Measurements from ENCODE around the gene ADAM23. TPM values are rescaled to one million over a fixed set of nuclear protein-coding genes. Genes with fewer than 3 reads are reported as not detected.

Gene ADAM23
- total and polyA plus RNA-seq, 2 of the 13 experiments (the other 11 are each of a cell fraction or from before 2014, with no cell fraction given) = 0.04 TPM; not detected in 1

GRCh38 chr2:206657087-206657486 is 213.8 kb downstream of the ADAM23 start:
- ChIA-PET POLR2A (no interaction called here), CTCF (ENCODE audit: low intra/inter-chr PET ratio, low total read pairs) (no interaction called here)
- Histone ChIP-seq H3K9ac (ENCODE audit: insufficient read depth, low read depth, low read length) (no peak overlapping the region), H3K4me1 (ENCODE audit: insufficient read depth, low read length) (no peaks in the 10 kb centered on the region), H2AFZ (ENCODE audit: low read length) (no peak overlapping the region), H3K9me3 (ENCODE audit: low read length) (no peaks in the 10 kb centered on the region), H3K79me2 (ENCODE audit: insufficient read depth, low read length) (no peaks in the 10 kb centered on the region), H3K36me3 (replicated peaks in 1 of 2; ENCODE audit: control insufficient read depth in 1 of 2, insufficient read depth in 2 of 2, low read length in 2 of 2) (no peaks in the 10 kb centered on the region), H3K4me3 (replicated peaks in 1 of 3; ENCODE audit: insufficient read depth in 1 of 3, low read depth in 2 of 3, low read length in 3 of 3) (no peak overlapping the region), H3K27ac (ENCODE audit: extremely low read length, insufficient read depth, low read length) (no peak overlapping the region), H3K27me3 (ENCODE audit: control insufficient read depth in 1 of 2, insufficient read depth in 2 of 2, low read length in 2 of 2) (no peaks in the 10 kb centered on the region), H4K20me1 (ENCODE audit: insufficient read depth, low read length) (no peaks in the 10 kb centered on the region), H3K4me2 (ENCODE audit: low read depth, low read length) (no peak overlapping the region)
- ATAC-seq = no peak
- no peak for FAIRE-seq
- BruUV-seq (replicated peaks) = no TSS peak
- intact Hi-C loops (cut with micrococcal nuclease; ENCODE audit: unreplicated experiment) = no loop called here
- TF ChIP-seq, protein P1, sequence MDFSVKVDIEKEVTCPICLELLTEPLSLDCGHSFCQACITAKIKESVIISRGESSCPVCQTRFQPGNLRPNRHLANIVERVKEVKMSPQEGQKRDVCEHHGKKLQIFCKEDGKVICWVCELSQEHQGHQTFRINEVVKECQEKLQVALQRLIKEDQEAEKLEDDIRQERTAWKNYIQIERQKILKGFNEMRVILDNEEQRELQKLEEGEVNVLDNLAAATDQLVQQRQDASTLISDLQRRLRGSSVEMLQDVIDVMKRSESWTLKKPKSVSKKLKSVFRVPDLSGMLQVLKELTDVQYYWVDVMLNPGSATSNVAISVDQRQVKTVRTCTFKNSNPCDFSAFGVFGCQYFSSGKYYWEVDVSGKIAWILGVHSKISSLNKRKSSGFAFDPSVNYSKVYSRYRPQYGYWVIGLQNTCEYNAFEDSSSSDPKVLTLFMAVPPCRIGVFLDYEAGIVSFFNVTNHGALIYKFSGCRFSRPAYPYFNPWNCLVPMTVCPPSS (IDR thresholded peaks at IDR 0.05) = no peak
- TF ChIP-seq ZNF713 (CRISPR knock-in tag; IDR thresholded peaks at IDR 0.05) (no peak), RARA (CRISPR knock-in tag; IDR thresholded peaks at IDR 0.05) (no peak)
- in situ Hi-C loops (cut with HindIII; ENCODE audit: extremely low pct_ligation_motif_present, low pct_unique_long_range_greater_than_20kb) = no loop called here
- 45% methylated on average over 1 of the region's 1 CpG for WGBS (ENCODE audit: low lambda C conversion rate)
- DNase-seq (ENCODE audit: low spot score) = no peak

- Histone ChIP-seq H3K27me3 (ENCODE audit: control insufficient read depth in 1 of 2, insufficient read depth in 2 of 2, low read length in 2 of 2) (no peaks in the 10 kb centered on the region), H2AFZ (ENCODE audit: low read length) (no peak overlapping the region), H3K36me3 (replicated peaks in 1 of 2; ENCODE audit: control insufficient read depth in 1 of 2, insufficient read depth in 2 of 2, low read length in 2 of 2) (no peaks in the 10 kb centered on the region), H4K20me1 (ENCODE audit: insufficient read depth, low read length) (no peaks in the 10 kb centered on the region), H3K4me2 (ENCODE audit: low read depth, low read length) (no peak overlapping the region), H3K4me1 (ENCODE audit: insufficient read depth, low read length) (no peaks in the 10 kb centered on the region), H3K4me3 (replicated peaks in 1 of 3; ENCODE audit: insufficient read depth in 1 of 3, low read depth in 2 of 3, low read length in 3 of 3) (no peak overlapping the region), H3K9me3 (ENCODE audit: low read length) (no peaks in the 10 kb centered on the region), H3K27ac (ENCODE audit: extremely low read length, insufficient read depth, low read length) (no peak overlapping the region), H3K79me2 (ENCODE audit: insufficient read depth, low read length) (no peaks in the 10 kb centered on the region), H3K9ac (ENCODE audit: insufficient read depth, low read depth, low read length) (no peak overlapping the region)
- WGBS (ENCODE audit: low lambda C conversion rate) = 6% methylated on average over 3 of the region's 3 CpGs
- no peak for ATAC-seq
- no TSS peak for BruUV-seq (replicated peaks)
- intact Hi-C loops (cut with micrococcal nuclease; ENCODE audit: unreplicated experiment) = no loop called here
- no peak for DNase-seq (ENCODE audit: low spot score)
- ChIA-PET CTCF (ENCODE audit: low intra/inter-chr PET ratio, low total read pairs) (no interaction called here), POLR2A (no interaction called here)
- in situ Hi-C loops (cut with HindIII; ENCODE audit: extremely low pct_ligation_motif_present, low pct_unique_long_range_greater_than_20kb) = no loop called here
- FAIRE-seq = no peak
- no peak for TF ChIP-seq CEBPZ (IDR thresholded peaks at IDR 0.05; ENCODE audit: low read length)
- TF ChIP-seq ZNF224 (CRISPR knock-in tag; IDR thresholded peaks at IDR 0.05) = no peak
- TF ChIP-seq RARA (CRISPR knock-in tag; IDR thresholded peaks at IDR 0.05) = no peak
- TF ChIP-seq, protein P2, sequence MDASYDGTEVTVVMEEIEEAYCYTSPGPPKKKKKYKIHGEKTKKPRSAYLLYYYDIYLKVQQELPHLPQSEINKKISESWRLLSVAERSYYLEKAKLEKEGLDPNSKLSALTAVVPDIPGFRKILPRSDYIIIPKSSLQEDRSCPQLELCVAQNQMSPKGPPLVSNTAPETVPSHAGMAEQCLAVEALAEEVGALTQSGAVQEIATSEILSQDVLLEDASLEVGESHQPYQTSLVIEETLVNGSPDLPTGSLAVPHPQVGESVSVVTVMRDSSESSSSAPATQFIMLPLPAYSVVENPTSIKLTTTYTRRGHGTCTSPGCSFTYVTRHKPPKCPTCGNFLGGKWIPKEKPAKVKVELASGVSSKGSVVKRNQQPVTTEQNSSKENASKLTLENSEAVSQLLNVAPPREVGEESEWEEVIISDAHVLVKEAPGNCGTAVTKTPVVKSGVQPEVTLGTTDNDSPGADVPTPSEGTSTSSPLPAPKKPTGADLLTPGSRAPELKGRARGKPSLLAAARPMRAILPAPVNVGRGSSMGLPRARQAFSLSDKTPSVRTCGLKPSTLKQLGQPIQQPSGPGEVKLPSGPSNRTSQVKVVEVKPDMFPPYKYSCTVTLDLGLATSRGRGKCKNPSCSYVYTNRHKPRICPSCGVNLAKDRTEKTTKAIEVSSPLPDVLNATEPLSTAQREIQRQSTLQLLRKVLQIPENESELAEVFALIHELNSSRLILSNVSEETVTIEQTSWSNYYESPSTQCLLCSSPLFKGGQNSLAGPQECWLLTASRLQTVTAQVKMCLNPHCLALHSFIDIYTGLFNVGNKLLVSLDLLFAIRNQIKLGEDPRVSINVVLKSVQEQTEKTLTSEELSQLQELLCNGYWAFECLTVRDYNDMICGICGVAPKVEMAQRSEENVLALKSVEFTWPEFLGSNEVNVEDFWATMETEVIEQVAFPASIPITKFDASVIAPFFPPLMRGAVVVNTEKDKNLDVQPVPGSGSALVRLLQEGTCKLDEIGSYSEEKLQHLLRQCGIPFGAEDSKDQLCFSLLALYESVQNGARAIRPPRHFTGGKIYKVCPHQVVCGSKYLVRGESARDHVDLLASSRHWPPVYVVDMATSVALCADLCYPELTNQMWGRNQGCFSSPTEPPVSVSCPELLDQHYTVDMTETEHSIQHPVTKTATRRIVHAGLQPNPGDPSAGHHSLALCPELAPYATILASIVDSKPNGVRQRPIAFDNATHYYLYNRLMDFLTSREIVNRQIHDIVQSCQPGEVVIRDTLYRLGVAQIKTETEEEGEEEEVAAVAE (CRISPR knock-in tag; IDR thresholded peaks at IDR 0.05; ENCODE audit: borderline replicate concordance) = no peak
- TF ChIP-seq ISL2 (CRISPR knock-in tag; IDR thresholded peaks at IDR 0.05) = no peak
- TF ChIP-seq ATF4 (CRISPR knock-in tag; IDR thresholded peaks at IDR 0.05) = no peak
- no peak for TF ChIP-seq SNAPC2 (CRISPR knock-in tag; IDR thresholded peaks at IDR 0.05)
Observed at GRCh38 chr2:206665251-206665650, 221.9 kb downstream of the ADAM23 start.

All from HepG2 (cell line).